H9 (cell line): ENCODE measurements around the gene LBHD2. TPM values are rescaled to one million over a fixed set of nuclear protein-coding genes. Genes with fewer than 3 reads are reported as not detected.

ENCODE experiments used
- DNase-seq: peaks from one replicate; pipeline ENCODE4 v3.0.0-alpha.2; 2017
- H2AFZ ChIP-seq: one replicate; pipeline ENCODE4 v1.6.1; 2013; ENCODE audit warnings: mild to moderate bottlenecking, low read length, control low read depth, moderate library complexity
- H2AK5ac ChIP-seq: 2 replicates; pipeline ENCODE4 v1.6.1; 2013; ENCODE audit warnings: low read length, control low read depth, mixed read lengths; ENCODE audit not compliant: insufficient read length
- H2BK120ac ChIP-seq: one replicate; pipeline ENCODE4 v1.6.1; 2013; ENCODE audit warnings: low read depth, mild to moderate bottlenecking, low read length, control low read depth, inconsistent platforms; ENCODE audit not compliant: poor library complexity, severe bottlenecking
- H2BK12ac ChIP-seq: 2 replicates; pipeline ENCODE4 v1.6.1; 2013; ENCODE audit warnings: low read length, control low read depth, mixed read lengths, low read depth; ENCODE audit not compliant: insufficient read length
- H2BK15ac ChIP-seq: 2 replicates; pipeline ENCODE4 v1.6.1; 2013; ENCODE audit warnings: low read depth, low read length, control low read depth
- H2BK20ac ChIP-seq: one replicate; pipeline ENCODE4 v1.6.1; 2013; ENCODE audit warnings: low read depth, mild to moderate bottlenecking, low read length, control low read depth, inconsistent platforms; ENCODE audit not compliant: poor library complexity, severe bottlenecking
- H2BK5ac ChIP-seq: 2 replicates; pipeline ENCODE4 v1.6.1; 2013; ENCODE audit warnings: low read length, control low read depth, mixed read lengths; ENCODE audit not compliant: insufficient read length
- H3K14ac ChIP-seq: 2 replicates; pipeline ENCODE4 v1.6.1; 2013; ENCODE audit warnings: low read length, control low read depth; ENCODE audit not compliant: insufficient read depth
- H3K18ac ChIP-seq: 2 replicates; pipeline ENCODE4 v1.6.1; 2013; ENCODE audit warnings: low read depth, mild to moderate bottlenecking, mixed read lengths, low read length, control low read depth; ENCODE audit not compliant: insufficient read length
- H3K23ac ChIP-seq: 2 replicates; pipeline ENCODE4 v1.6.1; 2013; ENCODE audit warnings: low read length, control low read depth, mixed read lengths, low read depth; ENCODE audit not compliant: insufficient read length
- H3K23me2 ChIP-seq: 2 replicates; pipeline ENCODE4 v1.6.1; 2013; ENCODE audit warnings: low read depth, mild to moderate bottlenecking, mixed read lengths, low read length, control low read depth; ENCODE audit not compliant: insufficient read length, poor library complexity, severe bottlenecking
- H3K27ac ChIP-seq: 2 replicates; pipeline ENCODE4 v1.5.1; 2013; ENCODE audit warnings: low read length, control low read depth, mixed read lengths, low read depth; ENCODE audit not compliant: insufficient read length
- H3K27me3 ChIP-seq: 2 replicates; pipeline ENCODE4 v1.6.1; 2013; ENCODE audit warnings: low read length, control low read depth, inconsistent platforms; ENCODE audit not compliant: insufficient read depth
- H3K4ac ChIP-seq: 2 replicates; pipeline ENCODE4 v1.6.1; 2013; ENCODE audit warnings: low read depth, mild to moderate bottlenecking, control low read depth, inconsistent platforms, low read length, moderate library complexity
- H3K4me1 ChIP-seq: 2 replicates; pipeline ENCODE4 v1.6.1; 2013; ENCODE audit warnings: low read length, control low read depth, inconsistent platforms; ENCODE audit not compliant: insufficient read depth
- H3K4me2 ChIP-seq: 2 replicates; pipeline ENCODE4 v1.6.1; 2013; ENCODE audit warnings: low read length, control low read depth, mixed read lengths; ENCODE audit not compliant: insufficient read length, insufficient read depth
- H3K56ac ChIP-seq: 2 replicates; pipeline ENCODE4 v1.6.1; 2013; ENCODE audit warnings: low read depth, mild to moderate bottlenecking, mixed read lengths, low read length, control low read depth; ENCODE audit not compliant: insufficient read length
- H3K79me1 ChIP-seq: 2 replicates; pipeline ENCODE4 v1.6.1; 2013; ENCODE audit warnings: low read depth, mild to moderate bottlenecking, moderate library complexity, low read length, control low read depth, inconsistent platforms; ENCODE audit not compliant: insufficient read depth, poor library complexity, severe bottlenecking
- H3K79me2 ChIP-seq: 2 replicates; pipeline ENCODE4 v1.6.1; 2013; ENCODE audit warnings: low read length, control low read depth, inconsistent platforms; ENCODE audit not compliant: insufficient read depth
- H3K9ac ChIP-seq: 2 replicates; pipeline ENCODE4 v1.6.1; 2013; ENCODE audit warnings: low read length, control low read depth, mixed read lengths; ENCODE audit not compliant: insufficient read length; ENCODE audit errors: extremely low read depth
- H3K9me3 ChIP-seq: one replicate; pipeline ENCODE4 v1.6.1; 2013; ENCODE audit warnings: low read depth, low read length, inconsistent platforms; ENCODE audit not compliant: control insufficient read depth
- H3T11ph ChIP-seq: one replicate; pipeline ENCODE4 v1.6.1; 2013; ENCODE audit warnings: mild to moderate bottlenecking, low read length, control low read depth, inconsistent platforms
- H4K20me1 ChIP-seq: one replicate; pipeline ENCODE4 v1.6.1; 2013; ENCODE audit not compliant: control insufficient read depth, insufficient read length, insufficient read depth
- H4K5ac ChIP-seq: 2 replicates; pipeline ENCODE4 v1.6.1; 2013; ENCODE audit warnings: low read depth, mild to moderate bottlenecking, mixed read lengths, low read length, control low read depth; ENCODE audit not compliant: insufficient read length
- H4K8ac ChIP-seq: replicated peaks from 2 replicates; pipeline ENCODE4 v1.6.1; 2013; ENCODE audit warnings: low read length, control low read depth, mixed read lengths, low read depth; ENCODE audit not compliant: insufficient read length
- H4K91ac ChIP-seq: 2 replicates; pipeline ENCODE4 v1.6.1; 2013; ENCODE audit warnings: low read depth, mild to moderate bottlenecking, moderate library complexity, mixed read lengths, low read length, control low read depth; ENCODE audit not compliant: insufficient read length
- H3K27ac Mint-ChIP-seq, 3 experiments: 2 replicates in 2 of 3; 3 replicates in 1 of 3; pipeline ENCODE4 v1.8.0; 2020 to 2021; ENCODE audit warnings: mixed read lengths in 3 of 3, mild to moderate bottlenecking in 1 of 3, moderate library complexity in 1 of 3
- H3K27me3 Mint-ChIP-seq: 2 replicates; pipeline ENCODE4 v1.8.0; 2021; ENCODE audit warnings: low read depth, mild to moderate bottlenecking, moderate library complexity, mixed read lengths
- H3K36me3 Mint-ChIP-seq, 3 experiments: 2 replicates in 2 of 3; 3 replicates in 1 of 3; pipeline ENCODE4 v1.8.0; 2020 to 2021; ENCODE audit warnings: low read depth in 3 of 3, mixed read lengths in 3 of 3; ENCODE audit not compliant: insufficient read depth in 1 of 3
- H3K4me1 Mint-ChIP-seq, 2 experiments: 2 replicates each; pipeline ENCODE4 v1.8.0; 2020; ENCODE audit warnings: mixed read lengths in 2 of 2
- H3K4me3 Mint-ChIP-seq, 2 experiments: 2 replicates in 1 of 2; 3 replicates in 1 of 2; pipeline ENCODE4 v1.8.0; 2020 to 2021; ENCODE audit warnings: mild to moderate bottlenecking in 2 of 2, mixed read lengths in 2 of 2, moderate library complexity in 1 of 2
- H3K9me3 Mint-ChIP-seq, 2 experiments: 2 replicates in 1 of 2; 3 replicates in 1 of 2; pipeline ENCODE4 v1.8.0; 2020; ENCODE audit warnings: mild to moderate bottlenecking in 2 of 2, mixed read lengths in 2 of 2, moderate library complexity in 1 of 2
- WGBS: extraction: QIAGEN DNeasy Blood & Tissue Kit; methylation state at CpG from one replicate; pipeline ENCODE4 v1.1.7; 2013; ENCODE audit warnings: missing lambda C conversion rate, low lambda C conversion rate, mixed read lengths; ENCODE audit not compliant: insufficient read length; ENCODE audit errors: extremely low coverage; 5-methylcytosine and 5-hydroxymethylcytosine counted together
- total RNA-seq: library from RNA; stranded (reverse); gene quantifications from 2 replicates; pipeline ENCODE4 v1.2.1, GENCODE V29; 2021
- TF ChIP-seq, protein P1 (sequence below): fragments of 200-600 bp; sonication (generic); conservative IDR thresholded peaks from 3 replicates; pipeline ENCODE4 v1.8.0; 2021; ENCODE audit warnings: antibody characterized with exemption, mild to moderate bottlenecking

The LBHD2 gene
- total RNA-seq, 1 experiment from 2014 or later = not detected

DNA sequence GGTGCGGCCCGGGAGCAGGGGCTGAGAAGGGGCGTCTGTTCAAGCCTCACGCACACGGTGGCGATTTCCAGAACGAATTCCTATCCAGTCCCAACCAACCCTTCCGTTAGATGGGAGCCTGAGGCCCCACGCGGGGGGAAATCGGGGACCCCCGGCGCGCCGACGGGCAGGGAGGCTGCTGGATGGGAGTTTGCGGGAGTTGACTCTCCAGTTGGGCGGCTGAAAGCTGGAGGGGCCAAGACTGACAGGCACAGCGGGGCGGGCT, 20.3 kb downstream of the LBHD2 start:
- Histone ChIP-seq H4K5ac (no peak overlapping the region), H2AFZ (no peak overlapping the region), H3K4ac (no peak overlapping the region), H3K27me3 (no peaks in the 10 kb centered on the region), H4K20me1 (no peaks in the 10 kb centered on the region), H3K14ac (no peak overlapping the region), H3K79me2 (no peaks in the 10 kb centered on the region), H3K18ac (no peak overlapping the region), H3K79me1 (no peaks in the 10 kb centered on the region), H2AK5ac (no peak overlapping the region), H2BK12ac (no peak overlapping the region), H3K4me2 (no peak overlapping the region), H3K23me2 (no peaks in the 10 kb centered on the region), H3K23ac (no peak overlapping the region), H2BK120ac (no peak overlapping the region), H3K4me1 (no peaks in the 10 kb centered on the region; the same call in 1 of the 2 replicates), H3K56ac (no peak overlapping the region), H3K9me3 (no peaks in the 10 kb centered on the region), H3K9ac (no peak overlapping the region), H4K91ac (no peak overlapping the region), H4K8ac (no peak overlapping the region), H2BK20ac (no peak overlapping the region), H2BK15ac (no peak overlapping the region), H3T11ph (no peak overlapping the region), H2BK5ac (no peak overlapping the region), H3K27ac (no peak overlapping the region)
- TF ChIP-seq, protein P1, sequence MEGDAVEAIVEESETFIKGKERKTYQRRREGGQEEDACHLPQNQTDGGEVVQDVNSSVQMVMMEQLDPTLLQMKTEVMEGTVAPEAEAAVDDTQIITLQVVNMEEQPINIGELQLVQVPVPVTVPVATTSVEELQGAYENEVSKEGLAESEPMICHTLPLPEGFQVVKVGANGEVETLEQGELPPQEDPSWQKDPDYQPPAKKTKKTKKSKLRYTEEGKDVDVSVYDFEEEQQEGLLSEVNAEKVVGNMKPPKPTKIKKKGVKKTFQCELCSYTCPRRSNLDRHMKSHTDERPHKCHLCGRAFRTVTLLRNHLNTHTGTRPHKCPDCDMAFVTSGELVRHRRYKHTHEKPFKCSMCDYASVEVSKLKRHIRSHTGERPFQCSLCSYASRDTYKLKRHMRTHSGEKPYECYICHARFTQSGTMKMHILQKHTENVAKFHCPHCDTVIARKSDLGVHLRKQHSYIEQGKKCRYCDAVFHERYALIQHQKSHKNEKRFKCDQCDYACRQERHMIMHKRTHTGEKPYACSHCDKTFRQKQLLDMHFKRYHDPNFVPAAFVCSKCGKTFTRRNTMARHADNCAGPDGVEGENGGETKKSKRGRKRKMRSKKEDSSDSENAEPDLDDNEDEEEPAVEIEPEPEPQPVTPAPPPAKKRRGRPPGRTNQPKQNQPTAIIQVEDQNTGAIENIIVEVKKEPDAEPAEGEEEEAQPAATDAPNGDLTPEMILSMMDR = no peak
- DNase-seq = no peak
- H3K9me3 Mint-ChIP-seq = no peaks in the 10 kb centered on the region
- no peaks in the 10 kb centered on the region; a peak in 1 of 7 replicates for H3K36me3 Mint-ChIP-seq
- H3K4me1 Mint-ChIP-seq = peaks cover 14 to 33% of the 10 kb centered on the region in 2 experiments
- H3K27ac Mint-ChIP-seq = no peak overlapping the region
- peaks cover 33% of the 10 kb centered on the region for H3K27me3 Mint-ChIP-seq
- H3K4me3 Mint-ChIP-seq = no peak overlapping the region
- WGBS = no CpG with 5 or more reads among the region's 20 CpGs
